RWPE2 (cell line): ENCODE results near the gene CYFIP2.

ENCODE experiments used
- ATAC-seq: fragments of 200-7000 bp; cut with Tn5 transposase; 3 replicates; pipeline ENCODE4 v1.9.1; 2021; ENCODE audit warnings: low read depth
- DNase-seq: peaks from one replicate; pipeline ENCODE4 v3.0.0-alpha.2; 2020; ENCODE audit warnings: low spot score
- H3K27ac ChIP-seq: fragments of 450-650 bp; 2 replicates; pipeline ENCODE4 v1.5.1; 2017; ENCODE audit warnings: mild to moderate bottlenecking; ENCODE audit not compliant: poor library complexity, severe bottlenecking
- H3K27me3 ChIP-seq: fragments of 250-450 bp; sonication (Bioruptor Pico); 2 replicates; pipeline ENCODE4 v1.5.1; 2021; ENCODE audit warnings: mild to moderate bottlenecking, moderate library complexity; ENCODE audit not compliant: insufficient read depth, poor library complexity, severe bottlenecking
- H3K36me3 ChIP-seq: fragments of 250-450 bp; sonication (Bioruptor Pico); 2 replicates; pipeline ENCODE4 v1.5.1; 2020; ENCODE audit warnings: low read depth, mild to moderate bottlenecking, moderate library complexity
- H3K4me1 ChIP-seq: fragments of 250-450 bp; sonication (Bioruptor Pico); 2 replicates; pipeline ENCODE4 v1.5.1; 2021; ENCODE audit warnings: mild to moderate bottlenecking, moderate library complexity; ENCODE audit not compliant: insufficient read depth, poor library complexity, severe bottlenecking
- H3K4me3 ChIP-seq: fragments of 250-450 bp; sonication (Bioruptor Pico); 2 replicates; pipeline ENCODE4 v1.5.1; 2021; ENCODE audit warnings: mild to moderate bottlenecking, moderate library complexity; ENCODE audit not compliant: severe bottlenecking
- H3K9me3 ChIP-seq: fragments of 250-450 bp; sonication (Bioruptor Pico); 2 replicates; pipeline ENCODE4 v1.5.1; 2021; ENCODE audit warnings: mild to moderate bottlenecking, moderate library complexity; ENCODE audit not compliant: severe bottlenecking
- TF ChIP-seq, protein P1 (sequence below): fragments of 450-650 bp; IDR thresholded peaks from one replicate; pipeline ENCODE4 v1.5.1; 2017; ENCODE audit warnings: mild to moderate bottlenecking, moderate library complexity; ENCODE audit not compliant: poor library complexity, severe bottlenecking

The CYFIP2 gene

DNA sequence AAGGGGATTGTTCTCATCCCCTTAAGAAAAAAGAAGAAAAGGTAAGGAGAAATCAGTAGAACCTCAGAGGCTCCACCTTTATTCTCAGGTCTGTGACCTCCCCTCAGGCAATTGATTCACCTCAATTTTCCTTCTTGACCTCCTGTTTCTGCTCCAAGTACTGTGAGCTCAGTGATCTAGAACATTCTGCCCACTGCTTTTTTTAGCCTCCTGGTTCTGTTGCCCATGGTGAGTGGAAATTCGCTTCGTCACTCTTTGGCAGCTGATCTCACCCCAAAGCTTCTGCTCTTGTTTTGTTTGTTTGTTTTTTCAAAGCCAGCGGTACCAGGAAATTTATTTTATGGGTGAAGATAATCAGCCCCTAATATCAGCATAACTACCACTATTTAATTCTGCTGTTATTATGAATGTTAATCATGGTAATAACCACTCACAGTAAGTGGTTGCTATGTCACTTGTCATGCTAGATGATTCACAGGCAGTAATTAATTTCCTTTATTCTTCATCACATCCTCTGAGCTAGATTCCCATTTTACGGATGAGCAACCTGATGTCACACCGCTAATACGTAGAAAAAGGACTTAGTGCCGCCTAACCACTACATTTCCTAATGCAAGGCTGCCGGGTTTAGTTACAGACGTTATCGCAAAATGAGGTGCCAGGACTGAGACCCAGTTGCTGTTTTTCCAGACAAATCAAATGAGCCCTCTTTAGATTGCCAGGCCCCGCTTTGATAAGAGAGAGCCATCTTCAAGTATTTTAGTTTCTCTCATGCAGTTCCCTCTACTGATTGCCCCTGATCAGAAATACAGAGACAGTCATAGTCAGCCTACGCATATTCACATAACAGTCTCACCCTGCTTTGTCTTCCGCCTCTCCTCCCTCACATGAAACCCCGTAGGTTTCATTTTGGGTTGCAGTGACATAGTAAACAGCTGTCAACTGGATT, 78.2 kb downstream of the CYFIP2 start:
- DNase-seq, result no peak
- no peaks in the 10 kb centered on the region for H3K4me1 ChIP-seq
- H3K9me3 ChIP-seq, result no peaks in the 10 kb centered on the region
- H3K36me3 ChIP-seq, result no peaks in the 10 kb centered on the region
- TF ChIP-seq, protein P1, sequence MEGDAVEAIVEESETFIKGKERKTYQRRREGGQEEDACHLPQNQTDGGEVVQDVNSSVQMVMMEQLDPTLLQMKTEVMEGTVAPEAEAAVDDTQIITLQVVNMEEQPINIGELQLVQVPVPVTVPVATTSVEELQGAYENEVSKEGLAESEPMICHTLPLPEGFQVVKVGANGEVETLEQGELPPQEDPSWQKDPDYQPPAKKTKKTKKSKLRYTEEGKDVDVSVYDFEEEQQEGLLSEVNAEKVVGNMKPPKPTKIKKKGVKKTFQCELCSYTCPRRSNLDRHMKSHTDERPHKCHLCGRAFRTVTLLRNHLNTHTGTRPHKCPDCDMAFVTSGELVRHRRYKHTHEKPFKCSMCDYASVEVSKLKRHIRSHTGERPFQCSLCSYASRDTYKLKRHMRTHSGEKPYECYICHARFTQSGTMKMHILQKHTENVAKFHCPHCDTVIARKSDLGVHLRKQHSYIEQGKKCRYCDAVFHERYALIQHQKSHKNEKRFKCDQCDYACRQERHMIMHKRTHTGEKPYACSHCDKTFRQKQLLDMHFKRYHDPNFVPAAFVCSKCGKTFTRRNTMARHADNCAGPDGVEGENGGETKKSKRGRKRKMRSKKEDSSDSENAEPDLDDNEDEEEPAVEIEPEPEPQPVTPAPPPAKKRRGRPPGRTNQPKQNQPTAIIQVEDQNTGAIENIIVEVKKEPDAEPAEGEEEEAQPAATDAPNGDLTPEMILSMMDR, result no peak
- no peak overlapping the region for H3K4me3 ChIP-seq
- no peak for ATAC-seq
- H3K27ac ChIP-seq, result no peak overlapping the region
- H3K27me3 ChIP-seq, result no peaks in the 10 kb centered on the region

DNA sequence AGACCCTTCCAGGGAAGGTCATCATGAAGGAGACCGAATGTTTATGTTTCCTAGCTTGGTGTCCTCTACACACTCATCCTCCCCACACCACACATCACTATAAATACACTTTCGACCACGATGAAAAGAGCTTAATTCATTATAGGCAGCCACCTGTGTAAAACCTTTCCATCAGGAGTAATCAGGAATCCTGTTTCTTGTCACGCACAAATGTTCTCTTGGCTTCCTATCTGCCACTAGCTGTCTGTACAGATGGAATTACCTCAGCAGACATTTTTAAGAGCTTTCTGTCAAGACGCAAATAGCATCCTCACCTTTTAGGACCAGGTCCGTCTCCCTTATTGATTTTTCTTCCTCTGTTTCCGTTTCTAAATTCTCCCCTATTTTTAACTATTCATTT, 79.1 kb downstream of the CYFIP2 start:
- Histone ChIP-seq H3K4me1 (no peaks in the 10 kb centered on the region), H3K9me3 (no peaks in the 10 kb centered on the region), H3K27me3 (no peaks in the 10 kb centered on the region), H3K4me3 (no peak overlapping the region), H3K27ac (no peak overlapping the region), H3K36me3 (no peaks in the 10 kb centered on the region)
- TF ChIP-seq, protein P1, result no peak
- no peak for ATAC-seq
- DNase-seq, result no peak

DNA sequence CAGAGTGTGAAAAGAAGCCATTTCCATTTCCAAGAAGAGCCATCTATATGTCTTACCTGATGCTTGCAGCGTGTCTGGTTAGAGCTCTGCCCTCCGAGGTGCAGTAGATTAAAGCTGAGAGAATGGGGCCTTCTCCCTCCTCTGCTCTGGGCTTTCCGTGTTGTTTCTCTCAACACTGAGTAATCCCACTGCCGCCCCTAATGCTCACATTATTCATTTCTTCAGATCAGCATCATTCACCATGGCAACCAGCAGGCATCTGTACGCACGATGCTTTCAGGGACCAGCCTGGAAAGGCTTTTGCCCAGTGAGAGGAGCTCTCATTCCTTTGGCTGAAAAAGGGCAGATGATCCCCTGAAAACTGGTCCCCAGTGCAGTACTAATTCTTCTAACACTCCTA, 79.6 kb downstream of the CYFIP2 start:
- no peaks in the 10 kb centered on the region for H3K27me3 ChIP-seq
- no peak overlapping the region for H3K4me3 ChIP-seq
- TF ChIP-seq, protein P1, result no peak
- no peaks in the 10 kb centered on the region for H3K9me3 ChIP-seq
- no peak for ATAC-seq
- H3K4me1 ChIP-seq, result no peaks in the 10 kb centered on the region
- H3K27ac ChIP-seq, result no peak overlapping the region
- DNase-seq, result no peak
- no peaks in the 10 kb centered on the region for H3K36me3 ChIP-seq

DNA sequence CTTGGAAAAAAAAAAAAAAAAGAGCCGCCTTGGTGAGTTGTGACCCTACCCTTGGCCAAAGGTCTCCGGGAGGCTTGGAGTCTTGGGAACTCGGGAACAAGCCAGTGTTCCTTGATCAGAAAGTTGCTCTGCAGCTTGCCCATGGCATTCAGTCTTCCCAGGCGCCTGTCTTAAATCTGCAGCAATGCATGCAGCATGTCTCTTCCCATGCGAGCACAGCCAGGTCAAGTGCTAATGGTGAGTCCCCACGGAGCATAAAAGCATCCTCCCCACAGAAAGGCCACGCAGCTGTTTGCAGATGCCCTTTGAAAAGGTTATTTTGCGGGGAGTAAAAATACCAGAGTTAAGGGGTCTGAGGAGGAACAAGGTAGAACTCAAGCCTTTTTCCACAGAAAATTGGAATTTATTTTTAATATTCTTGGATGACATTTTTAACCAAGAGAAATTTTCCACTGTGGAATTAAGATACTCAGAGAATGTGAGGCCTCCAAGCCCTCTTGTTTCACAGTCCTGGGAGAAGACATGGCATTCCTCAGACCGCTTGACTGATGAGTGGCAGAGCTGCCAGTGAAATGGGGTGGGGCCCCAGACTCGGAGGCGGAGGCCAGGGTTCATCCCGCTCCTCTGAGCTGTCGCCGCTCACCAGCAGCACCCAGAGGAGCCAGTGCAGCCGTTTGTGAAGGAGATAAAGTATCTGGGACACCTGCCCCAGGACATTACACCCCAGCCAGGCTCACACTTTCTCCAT, 81.6 kb downstream of the CYFIP2 start:
- no peak for DNase-seq

More for the DNA sequence above, 81.6 kb downstream of the CYFIP2 start:
- no peak for ATAC-seq
- no peak overlapping the region for H3K4me3 ChIP-seq
- TF ChIP-seq, protein P1, result no peak
- H3K27ac ChIP-seq, result no peak overlapping the region
- H3K9me3 ChIP-seq, result no peaks in the 10 kb centered on the region
- H3K4me1 ChIP-seq, result no peaks in the 10 kb centered on the region
- no peaks in the 10 kb centered on the region for H3K36me3 ChIP-seq
- no peaks in the 10 kb centered on the region for H3K27me3 ChIP-seq
